Psoas muscle (tissue), 8 donors: ENCODE measurements around the gene ARHGEF28. TPM values are rescaled to one million over a fixed set of nuclear protein-coding genes. Genes with fewer than 3 reads are reported as not detected.
A peak's percentile ranks its signal among the peaks of the same experiment; 100 is the strongest.

ENCODE experiments used
- ATAC-seq, 4 donors: fragments of 200-7000 bp; cut with Tn5 transposase; one replicate each; pipeline ENCODE4 v1.9.1; 2020; ENCODE audit warnings: moderate library complexity in 3 of 4, mild to moderate bottlenecking in 2 of 4
- DNase-seq, 2 donors: peaks; one replicate each; pipeline ENCODE4 v3.0.0-alpha.2; 2020
- H3K27ac ChIP-seq: fragments of 200-600 bp; one replicate; pipeline ENCODE4 v1.8.0; 2022
- H3K27me3 ChIP-seq, 3 donors: fragments of 200-600 bp in 1 of 3; one replicate each; pipeline versions ENCODE4 v1.6.1 to v1.8.0; 2013 to 2022; ENCODE audit warnings: low read length in 2 of 3, mild to moderate bottlenecking in 2 of 3, moderate library complexity in 1 of 3; ENCODE audit not compliant: insufficient read depth in 3 of 3
- H3K36me3 ChIP-seq, 2 donors: fragments of 200-600 bp in 1 of 2; one replicate each; pipeline versions ENCODE4 v1.6.1 to v1.8.0; 2013 to 2022; ENCODE audit warnings: low read depth in 1 of 2, mild to moderate bottlenecking in 1 of 2, moderate library complexity in 1 of 2; ENCODE audit not compliant: insufficient read depth in 1 of 2
- H3K4me1 ChIP-seq: fragments of 200-600 bp; one replicate; pipeline ENCODE4 v1.8.0; 2022
- H3K4me3 ChIP-seq: fragments of 200-600 bp; one replicate; pipeline ENCODE4 v1.8.0; 2022; ENCODE audit warnings: mild to moderate bottlenecking
- H3K9me3 ChIP-seq: fragments of 200-600 bp; one replicate; pipeline ENCODE4 v1.8.0; 2022
- WGBS, 3 donors: extraction: QIAGEN DNeasy Blood & Tissue Kit; methylation state at CpG; one replicate each; pipeline versions ENCODE4 v1.1.6 to v1.1.7; 2013; 5-methylcytosine and 5-hydroxymethylcytosine counted together
- intact Hi-C, 2 donors: fragments of 100-400 bp; cut with DNase I; formaldehyde crosslinking; loops; one replicate each; pipeline versions ENCODE4 v1.11.0 to v1.14.2; 2022
- polyA plus RNA-seq, 3 donors: library from polyadenylated mRNA; stranded (reverse); fragments of 200-250 nt; gene quantifications; one replicate each; pipeline ENCODE4 v1.2.3, GENCODE V29; 2013
- total RNA-seq, 4 donors: library from RNA; stranded (reverse); fragmentation: NEBNext Ultra II Directional in 2 of 4; extraction: Animal tissue kit (Norgen Biotek cat#: 25700) in 2 of 4; gene quantifications; one replicate each; pipeline versions ENCODE4 v1.2.1 to v1.2.4, GENCODE V29; 2021 to 2023
- TF ChIP-seq, protein P1 (sequence below): fragments of 200-600 bp; IDR thresholded peaks from one replicate; pipeline ENCODE4 v1.8.0; 2022; ENCODE audit warnings: antibody characterized with exemption
- donor health status: healthy with polysubstance abuse.
- donor health status: DM: no; HTN: no; CAD: no; lungs with moderate emphysema.
- donor health status: Bipolar disorder and iron deficiency.
- donor health status: healthy.
- donor health status: DM: yes; HTN: yes; CAD: no.
- donor health status: DM: no; HTN: no; CAD: no.
- donor health status: DM: no; HTN: no; CAD: no.
- donor health status: DM: yes; HTN: yes; CAD: no.

ARHGEF28 gene
- total and polyA plus RNA-seq, 7 donors = 0.39 to 1.3 (median 1.00) TPM

DNA sequence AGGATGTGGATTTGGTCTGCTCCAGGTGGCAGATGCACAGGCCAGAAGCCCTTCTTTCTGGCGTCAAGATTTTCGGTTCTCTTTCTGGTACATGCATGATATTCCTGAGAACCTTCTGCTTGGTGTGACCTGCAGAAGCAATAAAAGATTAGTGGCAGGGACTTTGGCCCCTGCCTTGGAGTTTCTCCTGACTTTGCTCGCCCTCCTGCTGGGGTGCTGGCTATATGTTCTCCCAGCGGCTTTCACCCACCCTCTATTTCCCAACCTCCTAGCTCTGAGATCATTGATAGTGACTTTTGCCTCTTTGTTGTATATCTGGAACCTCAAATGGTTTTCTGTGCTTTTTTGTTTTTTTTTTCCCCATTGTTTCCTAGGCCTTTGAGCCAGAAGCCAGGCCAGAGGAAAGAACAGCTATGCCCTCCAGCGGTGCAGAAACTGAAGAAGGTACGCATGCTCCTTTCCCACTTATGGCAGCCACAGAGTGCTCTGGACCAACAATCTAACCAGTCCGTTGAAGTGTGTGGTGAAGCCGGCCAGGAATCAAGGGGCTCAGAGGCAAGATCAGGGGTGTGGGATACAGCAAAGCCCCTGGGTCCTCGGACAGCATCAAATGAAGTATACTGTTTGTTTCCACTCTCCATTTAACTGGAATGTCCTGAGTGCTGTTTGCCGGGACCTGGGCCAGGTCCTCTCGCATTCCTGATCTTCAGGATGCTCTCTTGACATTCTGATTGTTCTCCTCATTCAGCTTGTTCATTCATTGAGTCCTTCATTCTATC, 154.5 kb downstream of the ARHGEF28 start:
- no peak for DNase-seq

DNA sequence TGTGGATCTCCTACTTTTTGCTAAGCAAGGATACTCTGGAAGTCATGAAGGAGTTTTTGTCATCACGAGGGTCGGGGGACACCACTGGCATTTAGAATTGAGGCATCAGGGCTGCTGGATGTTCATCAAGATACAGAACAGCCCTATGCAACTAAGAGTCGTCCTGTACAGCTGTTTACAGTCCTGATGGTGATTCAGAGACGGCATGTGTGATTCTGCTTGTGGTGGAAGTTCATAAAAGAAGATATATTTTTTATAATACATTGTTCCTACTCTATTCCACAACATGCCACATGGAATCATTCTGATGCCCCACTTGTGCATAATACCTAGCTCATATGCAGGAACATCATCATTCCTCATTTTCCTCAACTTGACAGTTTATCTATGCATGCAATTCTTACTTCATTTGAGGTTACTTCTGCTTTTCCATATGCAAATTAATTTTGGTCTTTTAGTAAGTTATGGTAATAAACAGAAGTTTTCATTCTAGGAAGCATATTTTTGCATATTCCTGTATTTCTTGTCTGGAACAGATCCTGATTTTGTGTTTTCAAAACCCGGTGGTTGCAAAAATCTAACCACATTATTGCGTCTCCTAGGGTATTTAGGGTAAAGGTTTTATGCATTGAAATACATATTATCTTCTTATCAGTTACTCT, 155.2 kb downstream of the ARHGEF28 start:
- TF ChIP-seq, protein P1, sequence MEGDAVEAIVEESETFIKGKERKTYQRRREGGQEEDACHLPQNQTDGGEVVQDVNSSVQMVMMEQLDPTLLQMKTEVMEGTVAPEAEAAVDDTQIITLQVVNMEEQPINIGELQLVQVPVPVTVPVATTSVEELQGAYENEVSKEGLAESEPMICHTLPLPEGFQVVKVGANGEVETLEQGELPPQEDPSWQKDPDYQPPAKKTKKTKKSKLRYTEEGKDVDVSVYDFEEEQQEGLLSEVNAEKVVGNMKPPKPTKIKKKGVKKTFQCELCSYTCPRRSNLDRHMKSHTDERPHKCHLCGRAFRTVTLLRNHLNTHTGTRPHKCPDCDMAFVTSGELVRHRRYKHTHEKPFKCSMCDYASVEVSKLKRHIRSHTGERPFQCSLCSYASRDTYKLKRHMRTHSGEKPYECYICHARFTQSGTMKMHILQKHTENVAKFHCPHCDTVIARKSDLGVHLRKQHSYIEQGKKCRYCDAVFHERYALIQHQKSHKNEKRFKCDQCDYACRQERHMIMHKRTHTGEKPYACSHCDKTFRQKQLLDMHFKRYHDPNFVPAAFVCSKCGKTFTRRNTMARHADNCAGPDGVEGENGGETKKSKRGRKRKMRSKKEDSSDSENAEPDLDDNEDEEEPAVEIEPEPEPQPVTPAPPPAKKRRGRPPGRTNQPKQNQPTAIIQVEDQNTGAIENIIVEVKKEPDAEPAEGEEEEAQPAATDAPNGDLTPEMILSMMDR = no peak
- Histone ChIP-seq H3K27ac (no peak overlapping the region), H3K4me3 (no peak overlapping the region), H3K9me3 (no peaks in the 10 kb centered on the region), H3K36me3 (no peaks in the 10 kb centered on the region), H3K27me3 (no peaks in the 10 kb centered on the region), H3K4me1 (no peaks in the 10 kb centered on the region)
- 76 to 80% (median 80%) methylated on average over 6 of the region's 6 CpGs for WGBS, 3 donors
- ATAC-seq = no peak
- no peak for DNase-seq
- intact Hi-C loops = no loop called here

More for the DNA sequence above, 154.5 kb downstream of the ARHGEF28 start:
- Histone ChIP-seq H3K36me3 (no peaks in the 10 kb centered on the region), H3K4me1 (no peaks in the 10 kb centered on the region), H3K27me3 (no peaks in the 10 kb centered on the region), H3K9me3 (no peaks in the 10 kb centered on the region), H3K4me3 (no peak overlapping the region), H3K27ac (no peak overlapping the region)
- TF ChIP-seq, protein P1 = no peak
- intact Hi-C loops = no loop called here
- ATAC-seq = no peak
- 75 to 84% (median 77%) methylated on average over 11 of the region's 11 CpGs for WGBS, 3 donors

DNA sequence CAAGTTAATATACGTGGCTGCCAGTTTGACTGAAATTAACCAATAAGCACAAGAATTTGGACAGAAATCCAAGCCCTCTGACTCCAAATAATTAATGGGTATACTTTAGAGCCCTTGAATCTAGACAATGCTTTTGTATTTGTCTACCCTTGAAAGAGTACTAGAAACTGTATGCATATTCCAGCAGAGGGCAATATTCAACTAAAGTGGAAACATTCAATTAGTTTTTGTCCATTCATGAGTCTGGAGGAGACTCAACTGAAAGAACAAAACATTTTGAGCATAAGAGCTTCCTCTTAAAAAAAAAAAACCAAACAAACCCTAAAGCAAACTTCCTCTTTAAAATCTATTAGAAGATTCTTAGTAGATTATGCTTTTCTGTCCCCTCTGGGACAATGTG, 157.8 kb downstream of the ARHGEF28 start:
- Histone ChIP-seq H3K4me1 (no peaks in the 10 kb centered on the region), H3K27ac (no peak overlapping the region), H3K9me3 (no peaks in the 10 kb centered on the region), H3K36me3 (no peaks in the 10 kb centered on the region), H3K27me3 (no peaks in the 10 kb centered on the region), H3K4me3 (no peak overlapping the region)
- WGBS, 3 donors = 56 to 67% (median 63%) methylated on average over 1 of the region's 1 CpG
- ATAC-seq (no peak), DNase-seq (no peak)
- intact Hi-C loops = no loop called here
- TF ChIP-seq, protein P1 = peak; percentile 9

DNA sequence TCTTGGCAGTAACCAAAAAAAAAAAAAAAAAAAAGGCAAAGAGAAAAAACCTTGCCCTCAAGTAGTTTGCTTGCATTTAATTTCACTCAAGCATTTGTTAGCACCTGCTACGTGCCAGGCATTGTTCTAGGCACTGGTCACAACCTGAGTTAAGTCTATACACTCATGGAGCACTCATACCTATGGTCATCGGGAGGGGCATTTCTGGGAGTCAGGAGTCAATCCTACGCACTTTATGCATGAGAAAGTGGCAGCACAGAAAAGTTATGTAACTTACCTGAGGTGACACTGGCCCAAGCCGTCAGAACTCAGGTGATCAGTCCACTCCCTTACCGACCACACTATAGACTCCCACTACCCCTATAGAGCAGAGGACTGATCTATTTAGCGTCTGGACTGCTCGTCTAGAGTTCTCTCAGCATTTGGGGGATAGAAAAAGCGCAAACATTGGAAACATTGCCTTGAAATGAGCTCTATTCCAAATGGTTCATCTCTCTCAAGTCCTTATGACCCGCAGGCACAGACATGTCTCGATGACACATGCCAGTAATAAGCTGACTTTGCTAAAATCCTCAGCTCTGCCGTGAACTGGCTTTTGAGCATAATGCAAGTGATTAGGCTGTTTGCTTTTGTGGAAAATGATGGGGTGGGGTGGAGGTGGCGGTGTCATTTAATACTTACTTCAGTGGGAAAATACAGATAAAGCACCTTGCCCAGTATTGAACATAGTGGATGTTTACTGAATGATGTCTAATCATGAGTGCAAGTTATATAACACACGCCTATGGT, 160.2 kb downstream of the ARHGEF28 start:
- TF ChIP-seq, protein P1 = no peak
- WGBS, 3 donors = 82 to 88% (median 87%) methylated on average over 13 of the region's 13 CpGs
- intact Hi-C loops = no loop called here

More for the DNA sequence above, 160.2 kb downstream of the ARHGEF28 start:
- no peaks in the 10 kb centered on the region for H3K36me3 ChIP-seq
- DNase-seq = no peak
- H3K27ac ChIP-seq = no peak overlapping the region
- no peak overlapping the region for H3K4me3 ChIP-seq
- no peak for ATAC-seq
- H3K27me3 ChIP-seq = no peaks in the 10 kb centered on the region
- H3K4me1 ChIP-seq = no peaks in the 10 kb centered on the region
- H3K9me3 ChIP-seq = no peaks in the 10 kb centered on the region
